Measurements from ENCODE around the gene MT1A.
"Not testable (repeated sequence)": the region's sequence is repeated elsewhere in the genome, so short reads cannot be mapped to it uniquely, and the experiment has no call there.

MT1A gene

GRCh38 chr16:56673921-56674320 is 35.5 kb downstream of the MT1A start:
- H2AFZ ChIP-seq (ENCODE audit: low read depth, low read length), result no peak overlapping the region
- H3K9me3 ChIP-seq (ENCODE audit: low read length), result no peaks in the 10 kb centered on the region
- H3K36me3 ChIP-seq (ENCODE audit: insufficient read depth, low read length), result no peaks in the 10 kb centered on the region
- H3K4me1 ChIP-seq (ENCODE audit: insufficient read depth, low read length), result no peaks in the 10 kb centered on the region
- peaks cover 87% of the 10 kb centered on the region for H3K27me3 ChIP-seq (ENCODE audit: insufficient read depth, low read length)
- no peak overlapping the region for H3K4me3 ChIP-seq (ENCODE audit: low read length)

- H2AFZ ChIP-seq (ENCODE audit: low read depth, low read length); H3K4me1 ChIP-seq (ENCODE audit: insufficient read depth, low read length); H3K9me3 ChIP-seq (ENCODE audit: low read length); H3K4me3 ChIP-seq (ENCODE audit: low read length); H3K36me3 ChIP-seq (ENCODE audit: insufficient read depth, low read length): not testable (repeated sequence)
- H3K27me3 ChIP-seq (ENCODE audit: insufficient read depth, low read length), result peaks cover 83% of the 10 kb centered on the region
Measured at GRCh38 chr16:56674570-56674969, 36.1 kb downstream of the MT1A start.

- peaks cover 2% of the 10 kb centered on the region for H3K4me1 ChIP-seq (ENCODE audit: insufficient read depth, low read length)
- no peaks in the 10 kb centered on the region for H3K36me3 ChIP-seq (ENCODE audit: insufficient read depth, low read length)
- H3K4me3 ChIP-seq (ENCODE audit: low read length), result no peak overlapping the region
- peaks cover 72% of the 10 kb centered on the region for H3K27me3 ChIP-seq (ENCODE audit: insufficient read depth, low read length)
- H2AFZ ChIP-seq (ENCODE audit: low read depth, low read length), result no peak overlapping the region
- H3K9me3 ChIP-seq (ENCODE audit: low read length), result no peaks in the 10 kb centered on the region
Measured at GRCh38 chr16:56675685-56676210, 37.3 kb downstream of the MT1A start.

GRCh38 chr16:56677474-56677873 is 39.0 kb downstream of the MT1A start:
- peaks cover 18% of the 10 kb centered on the region for H3K4me1 ChIP-seq (ENCODE audit: insufficient read depth, low read length)
- no peaks in the 10 kb centered on the region for H3K36me3 ChIP-seq (ENCODE audit: insufficient read depth, low read length)
- no peak overlapping the region for H2AFZ ChIP-seq (ENCODE audit: low read depth, low read length)
- H3K9me3 ChIP-seq (ENCODE audit: low read length), result no peaks in the 10 kb centered on the region
- H3K27me3 ChIP-seq (ENCODE audit: insufficient read depth, low read length), result peaks cover 58% of the 10 kb centered on the region
- no peak overlapping the region for H3K4me3 ChIP-seq (ENCODE audit: low read length)

- H3K9me3 ChIP-seq (ENCODE audit: low read length), result no peaks in the 10 kb centered on the region
- no peaks in the 10 kb centered on the region for H3K36me3 ChIP-seq (ENCODE audit: insufficient read depth, low read length)
- H3K27me3 ChIP-seq (ENCODE audit: insufficient read depth, low read length), result peaks cover 48% of the 10 kb centered on the region
- H3K4me1 ChIP-seq (ENCODE audit: insufficient read depth, low read length), result peaks cover 24% of the 10 kb centered on the region
- no peak overlapping the region for H3K4me3 ChIP-seq (ENCODE audit: low read length)
- no peak overlapping the region for H2AFZ ChIP-seq (ENCODE audit: low read depth, low read length)
Measured at GRCh38 chr16:56679078-56679730, 40.7 kb downstream of the MT1A start.

GRCh38 chr16:56679818-56680217 is 41.4 kb downstream of the MT1A start:
- no peaks in the 10 kb centered on the region for H3K36me3 ChIP-seq (ENCODE audit: insufficient read depth, low read length)
- no peak overlapping the region for H3K4me3 ChIP-seq (ENCODE audit: low read length)
- H3K27me3 ChIP-seq (ENCODE audit: insufficient read depth, low read length), result peaks cover 46% of the 10 kb centered on the region

GRCh38 chr16:56681939-56682702 is 43.7 kb downstream of the MT1A start, which contains the start of gene MT1X:
MT1X (plus strand) TSS chr16:56682470; CDS start chr16:56682541, 71 bp downstream.
- Histone ChIP-seq H3K4me1 (ENCODE audit: insufficient read depth, low read length) (peaks cover 24% of the 10 kb centered on the region), H3K9me3 (ENCODE audit: low read length) (peaks cover 2% of the 10 kb centered on the region), H3K36me3 (ENCODE audit: insufficient read depth, low read length) (no peaks in the 10 kb centered on the region), H3K27me3 (ENCODE audit: insufficient read depth, low read length) (peaks cover 24% of the 10 kb centered on the region), H2AFZ (ENCODE audit: low read depth, low read length) (peak within 1 kb of the TSS; percentile 93), H3K4me3 (ENCODE audit: low read length) (peak within 1 kb of the TSS; percentile 57)

More at GRCh38 chr16:56679818-56680217, 41.4 kb downstream of the MT1A start:
- Histone ChIP-seq H2AFZ (ENCODE audit: low read depth, low read length) (no peak overlapping the region), H3K4me1 (ENCODE audit: insufficient read depth, low read length) (peaks cover 24% of the 10 kb centered on the region), H3K9me3 (ENCODE audit: low read length) (no peaks in the 10 kb centered on the region)

- Histone ChIP-seq H3K4me1 (ENCODE audit: insufficient read depth, low read length) (peaks cover 24% of the 10 kb centered on the region), H3K4me3 (ENCODE audit: low read length) (peak overlapping the region; percentile 57), H3K27me3 (ENCODE audit: insufficient read depth, low read length) (peaks cover 17% of the 10 kb centered on the region), H3K9me3 (ENCODE audit: low read length) (peaks cover 2% of the 10 kb centered on the region), H3K36me3 (ENCODE audit: insufficient read depth, low read length) (no peaks in the 10 kb centered on the region), H2AFZ (ENCODE audit: low read depth, low read length) (peak overlapping the region; percentile 93)
Measured at GRCh38 chr16:56682703-56683397, 44.4 kb downstream of the MT1A start.

GRCh38 chr16:56683424-56684172 is 45.1 kb downstream of the MT1A start:
- Histone ChIP-seq H3K36me3 (ENCODE audit: insufficient read depth, low read length) (no peaks in the 10 kb centered on the region), H2AFZ (ENCODE audit: low read depth, low read length) (no peak overlapping the region), H3K4me3 (ENCODE audit: low read length) (no peak overlapping the region), H3K27me3 (ENCODE audit: insufficient read depth, low read length) (peaks cover 14% of the 10 kb centered on the region), H3K4me1 (ENCODE audit: insufficient read depth, low read length) (peaks cover 24% of the 10 kb centered on the region), H3K9me3 (ENCODE audit: low read length) (peaks cover 2% of the 10 kb centered on the region)

- peaks cover 7% of the 10 kb centered on the region for H3K27me3 ChIP-seq (ENCODE audit: insufficient read depth, low read length)
- H2AFZ ChIP-seq (ENCODE audit: low read depth, low read length), result no peak overlapping the region
- peaks cover 24% of the 10 kb centered on the region for H3K4me1 ChIP-seq (ENCODE audit: insufficient read depth, low read length)
- no peak overlapping the region for H3K4me3 ChIP-seq (ENCODE audit: low read length)
- H3K9me3 ChIP-seq (ENCODE audit: low read length), result peaks cover 2% of the 10 kb centered on the region
- H3K36me3 ChIP-seq (ENCODE audit: insufficient read depth, low read length), result no peaks in the 10 kb centered on the region
Measured at GRCh38 chr16:56684256-56684925, 45.9 kb downstream of the MT1A start.

GRCh38 chr16:56684926-56685590 is 46.6 kb downstream of the MT1A start:
- Histone ChIP-seq H3K36me3 (ENCODE audit: insufficient read depth, low read length) (no peaks in the 10 kb centered on the region), H2AFZ (ENCODE audit: low read depth, low read length) (no peak overlapping the region), H3K27me3 (ENCODE audit: insufficient read depth, low read length) (peaks cover 10% of the 10 kb centered on the region), H3K4me3 (ENCODE audit: low read length) (no peak overlapping the region), H3K9me3 (ENCODE audit: low read length) (peaks cover 2% of the 10 kb centered on the region), H3K4me1 (ENCODE audit: insufficient read depth, low read length) (peaks cover 24% of the 10 kb centered on the region)

GRCh38 chr16:56686758-56687157 is 48.3 kb downstream of the MT1A start:
- Histone ChIP-seq H3K36me3 (ENCODE audit: insufficient read depth, low read length) (no peaks in the 10 kb centered on the region), H3K4me1 (ENCODE audit: insufficient read depth, low read length) (peaks cover 11% of the 10 kb centered on the region), H2AFZ (ENCODE audit: low read depth, low read length) (no peak overlapping the region), H3K9me3 (ENCODE audit: low read length) (peaks cover 2% of the 10 kb centered on the region), H3K4me3 (ENCODE audit: low read length) (no peak overlapping the region), H3K27me3 (ENCODE audit: insufficient read depth, low read length) (peaks cover 10% of the 10 kb centered on the region)
